ENCODE data around the gene TUBGCP5. TPM values are rescaled to one million over a fixed set of nuclear protein-coding genes. Genes with fewer than 3 reads are reported as not detected.

TUBGCP5 gene
- polyA plus RNA-seq, 1 donor from 2014 or later = 23.3 TPM

- H3K9me3 ChIP-seq (ENCODE audit: low read length) = no peaks in the 10 kb centered on the region
- no peak overlapping the region for H3K4me3 ChIP-seq (ENCODE audit: low read length)
- no peaks in the 10 kb centered on the region for H3K9me2 ChIP-seq (ENCODE audit: insufficient read depth, low read length)
- no peak overlapping the region for H3K4me2 ChIP-seq (ENCODE audit: low read length)
- H4K20me1 ChIP-seq (ENCODE audit: insufficient read depth) = no peaks in the 10 kb centered on the region
- TF ChIP-seq MXI1 (conservative IDR thresholded peaks at IDR 0.05; ENCODE audit: poor library complexity, severe bottlenecking) (no peak), REST (IDR thresholded peaks at IDR 0.05; ENCODE audit: borderline replicate concordance) (no peak)
- H3K27me3 ChIP-seq (ENCODE audit: insufficient read depth, low read depth, low read length) = no peaks in the 10 kb centered on the region
- H2AFZ ChIP-seq (ENCODE audit: low read depth, low read length) = no peak overlapping the region
- peaks cover 4% of the 10 kb centered on the region for H3K79me2 ChIP-seq (replicated peaks; ENCODE audit: insufficient read depth, low read length)
- H3F3A ChIP-seq (ENCODE audit: insufficient read depth, low read length, poor library complexity, severe bottlenecking) = no peaks in the 10 kb centered on the region
- H3K27ac ChIP-seq (ENCODE audit: low read length) = no peak overlapping the region
- H3K36me3 ChIP-seq (ENCODE audit: insufficient read depth, low read length) = no peaks in the 10 kb centered on the region
- H3K9ac ChIP-seq (ENCODE audit: low read length) = no peak overlapping the region
Measured at GRCh38 chr15:22960126-22960525, 79.2 kb downstream of the TUBGCP5 start.

GRCh38 chr15:22959321-22960101, 79.9 kb downstream of the TUBGCP5 start:
- H3K9ac ChIP-seq (ENCODE audit: low read length) = no peak overlapping the region
- H4K20me1 ChIP-seq (ENCODE audit: insufficient read depth) = no peaks in the 10 kb centered on the region
- peaks cover 4% of the 10 kb centered on the region for H3K79me2 ChIP-seq (replicated peaks; ENCODE audit: insufficient read depth, low read length)

More at GRCh38 chr15:22959321-22960101, 79.9 kb downstream of the TUBGCP5 start:
- TF ChIP-seq MXI1 (conservative IDR thresholded peaks at IDR 0.05; ENCODE audit: poor library complexity, severe bottlenecking) (no peak), POLR2AphosphoS5 (IDR thresholded peaks at IDR 0.05) (no peak), REST (IDR thresholded peaks at IDR 0.05; ENCODE audit: borderline replicate concordance) (no peak), EZH2 (IDR thresholded peaks at IDR 0.05; ENCODE audit: borderline replicate concordance, insufficient read depth, low read length, poor library complexity, severe bottlenecking) (no peak)
- Histone ChIP-seq H3K9me2 (ENCODE audit: insufficient read depth, low read length) (no peaks in the 10 kb centered on the region), H2AFZ (ENCODE audit: low read depth, low read length) (no peak overlapping the region), H3K27me3 (ENCODE audit: insufficient read depth, low read depth, low read length) (no peaks in the 10 kb centered on the region), H3F3A (ENCODE audit: insufficient read depth, low read length, poor library complexity, severe bottlenecking) (no peaks in the 10 kb centered on the region), H3K9me3 (ENCODE audit: low read length) (no peaks in the 10 kb centered on the region), H3K4me2 (ENCODE audit: low read length) (no peak overlapping the region), H3K4me3 (ENCODE audit: low read length) (no peak overlapping the region), H3K27ac (ENCODE audit: low read length) (no peak overlapping the region), H3K36me3 (ENCODE audit: insufficient read depth, low read length) (no peaks in the 10 kb centered on the region)
